MM.1S (cell line): ENCODE measurements around the gene TCOF1.

Experiments
- DNase-seq: peaks from one replicate; pipeline ENCODE4 v3.0.0-alpha.2; 2015
- H2AFZ ChIP-seq: fragments of 300-600 bp; sonication (generic); 2 replicates; pipeline ENCODE4 v1.6.0; 2016; ENCODE audit warnings: antibody characterized with exemption, low read length
- H3F3A ChIP-seq: fragments of 300-600 bp; sonication (generic); 2 replicates; pipeline ENCODE4 v1.6.1; 2016; ENCODE audit warnings: mild to moderate bottlenecking, antibody characterized with exemption, low read length, moderate library complexity, mixed read lengths; ENCODE audit not compliant: insufficient read depth
- H3K27ac ChIP-seq: fragments of 300-600 bp; sonication (generic); 2 replicates; pipeline ENCODE4 v1.5.1; 2016; ENCODE audit warnings: mild to moderate bottlenecking, low read length
- H3K27me3 ChIP-seq: fragments of 300-600 bp; sonication (generic); replicated peaks from 2 replicates; pipeline ENCODE4 v1.6.0; 2016; ENCODE audit warnings: low read length; ENCODE audit not compliant: insufficient read depth
- H3K36me3 ChIP-seq: fragments of 300-600 bp; sonication (generic); replicated peaks from 2 replicates; pipeline ENCODE4 v1.6.1; 2016; ENCODE audit warnings: mild to moderate bottlenecking, low read length, mixed read lengths; ENCODE audit not compliant: insufficient read depth
- H3K4me1 ChIP-seq: fragments of 300-600 bp; sonication (generic); 2 replicates; pipeline ENCODE4 v1.6.1; 2016; ENCODE audit warnings: low read length, mixed read lengths
- H3K4me2 ChIP-seq: fragments of 300-600 bp; sonication (generic); 2 replicates; pipeline ENCODE4 v1.6.0; 2016; ENCODE audit warnings: low read depth, low read length
- H3K4me3 ChIP-seq: fragments of 300-600 bp; sonication (generic); 2 replicates; pipeline ENCODE4 v1.5.1; 2016; ENCODE audit warnings: low read length, mixed read lengths
- H3K79me2 ChIP-seq: fragments of 300-600 bp; sonication (generic); 2 replicates; pipeline ENCODE4 v1.6.1; 2016; ENCODE audit warnings: mixed run types, low read length, mixed read lengths
- H3K9ac ChIP-seq: fragments of 300-600 bp; sonication (generic); 2 replicates; pipeline ENCODE4 v1.6.1; 2016; ENCODE audit warnings: low read length, mixed read lengths
- H3K9me2 ChIP-seq: fragments of 300-600 bp; sonication (generic); replicated peaks from 2 replicates; pipeline ENCODE4 v1.6.1; 2016; ENCODE audit warnings: mild to moderate bottlenecking, low read length, mixed read lengths; ENCODE audit not compliant: insufficient read depth
- H3K9me3 ChIP-seq: fragments of 300-600 bp; sonication (generic); replicated peaks from 2 replicates; pipeline ENCODE4 v1.6.1; 2016; ENCODE audit warnings: mild to moderate bottlenecking, low read length, mixed read lengths; ENCODE audit not compliant: insufficient read depth
- H4K20me1 ChIP-seq: fragments of 300-600 bp; sonication (generic); 2 replicates; pipeline ENCODE4 v1.6.1; 2016; ENCODE audit warnings: mild to moderate bottlenecking, low read length, moderate library complexity, mixed read lengths; ENCODE audit not compliant: insufficient read depth
- EZH2 ChIP-seq: fragments of 300-600 bp; sonication (generic); optimal IDR thresholded peaks from 2 replicates; pipeline ENCODE3; 2017; ENCODE audit warnings: low read depth, mild to moderate bottlenecking, antibody characterized with exemption, low read length, mixed read lengths
- EZH2phosphoT487 ChIP-seq: fragments of 300-600 bp; sonication (generic); IDR thresholded peaks from 2 replicates; pipeline ENCODE4 v1.6.1; 2018; ENCODE audit warnings: antibody characterized with exemption, low read length
- TF ChIP-seq, protein P1 (sequence below): fragments of 300-600 bp; sonication (generic); IDR thresholded peaks from 2 replicates; pipeline ENCODE4 v1.5.1; 2016; ENCODE audit warnings: antibody characterized with exemption, low read length, mixed read lengths

TCOF1 gene, protein sequence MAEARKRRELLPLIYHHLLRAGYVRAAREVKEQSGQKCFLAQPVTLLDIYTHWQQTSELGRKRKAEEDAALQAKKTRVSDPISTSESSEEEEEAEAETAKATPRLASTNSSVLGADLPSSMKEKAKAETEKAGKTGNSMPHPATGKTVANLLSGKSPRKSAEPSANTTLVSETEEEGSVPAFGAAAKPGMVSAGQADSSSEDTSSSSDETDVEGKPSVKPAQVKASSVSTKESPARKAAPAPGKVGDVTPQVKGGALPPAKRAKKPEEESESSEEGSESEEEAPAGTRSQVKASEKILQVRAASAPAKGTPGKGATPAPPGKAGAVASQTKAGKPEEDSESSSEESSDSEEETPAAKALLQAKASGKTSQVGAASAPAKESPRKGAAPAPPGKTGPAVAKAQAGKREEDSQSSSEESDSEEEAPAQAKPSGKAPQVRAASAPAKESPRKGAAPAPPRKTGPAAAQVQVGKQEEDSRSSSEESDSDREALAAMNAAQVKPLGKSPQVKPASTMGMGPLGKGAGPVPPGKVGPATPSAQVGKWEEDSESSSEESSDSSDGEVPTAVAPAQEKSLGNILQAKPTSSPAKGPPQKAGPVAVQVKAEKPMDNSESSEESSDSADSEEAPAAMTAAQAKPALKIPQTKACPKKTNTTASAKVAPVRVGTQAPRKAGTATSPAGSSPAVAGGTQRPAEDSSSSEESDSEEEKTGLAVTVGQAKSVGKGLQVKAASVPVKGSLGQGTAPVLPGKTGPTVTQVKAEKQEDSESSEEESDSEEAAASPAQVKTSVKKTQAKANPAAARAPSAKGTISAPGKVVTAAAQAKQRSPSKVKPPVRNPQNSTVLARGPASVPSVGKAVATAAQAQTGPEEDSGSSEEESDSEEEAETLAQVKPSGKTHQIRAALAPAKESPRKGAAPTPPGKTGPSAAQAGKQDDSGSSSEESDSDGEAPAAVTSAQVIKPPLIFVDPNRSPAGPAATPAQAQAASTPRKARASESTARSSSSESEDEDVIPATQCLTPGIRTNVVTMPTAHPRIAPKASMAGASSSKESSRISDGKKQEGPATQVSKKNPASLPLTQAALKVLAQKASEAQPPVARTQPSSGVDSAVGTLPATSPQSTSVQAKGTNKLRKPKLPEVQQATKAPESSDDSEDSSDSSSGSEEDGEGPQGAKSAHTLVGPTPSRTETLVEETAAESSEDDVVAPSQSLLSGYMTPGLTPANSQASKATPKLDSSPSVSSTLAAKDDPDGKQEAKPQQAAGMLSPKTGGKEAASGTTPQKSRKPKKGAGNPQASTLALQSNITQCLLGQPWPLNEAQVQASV (N-terminal part only)

GRCh38 chr5:150357326-150358260 lies at the start of gene TCOF1:
Gene TCOF1, plus strand, starts transcription at chr5:150357697. Its CDS starts 50 bp downstream, at chr5:150357747.
- Histone ChIP-seq H3K4me2 (peak within 1 kb of the TSS; percentile 82), H3K9ac (peak within 1 kb of the TSS; percentile 85), H3K27ac (peak within 1 kb of the TSS; percentile 34; the same call in 1 of the 2 replicates), H2AFZ (peak within 1 kb of the TSS; percentile 96), H3K4me3 (peak within 1 kb of the TSS; percentile 88), H3K79me2 (peaks cover 51% of the 10 kb centered on the region), H4K20me1 (no peaks in the 10 kb centered on the region), H3K9me3 (no peaks in the 10 kb centered on the region), H3F3A (no peaks in the 10 kb centered on the region), H3K4me1 (0 out of 2 replicates have a peak, but pooled peaks cover 4% of the 10 kb centered on the region), H3K27me3 (no peaks in the 10 kb centered on the region), H3K9me2 (no peaks in the 10 kb centered on the region), H3K36me3 (peaks cover 8% of the 10 kb centered on the region)
- DNase-seq: peak; percentile 97
- TF ChIP-seq, protein P1, sequence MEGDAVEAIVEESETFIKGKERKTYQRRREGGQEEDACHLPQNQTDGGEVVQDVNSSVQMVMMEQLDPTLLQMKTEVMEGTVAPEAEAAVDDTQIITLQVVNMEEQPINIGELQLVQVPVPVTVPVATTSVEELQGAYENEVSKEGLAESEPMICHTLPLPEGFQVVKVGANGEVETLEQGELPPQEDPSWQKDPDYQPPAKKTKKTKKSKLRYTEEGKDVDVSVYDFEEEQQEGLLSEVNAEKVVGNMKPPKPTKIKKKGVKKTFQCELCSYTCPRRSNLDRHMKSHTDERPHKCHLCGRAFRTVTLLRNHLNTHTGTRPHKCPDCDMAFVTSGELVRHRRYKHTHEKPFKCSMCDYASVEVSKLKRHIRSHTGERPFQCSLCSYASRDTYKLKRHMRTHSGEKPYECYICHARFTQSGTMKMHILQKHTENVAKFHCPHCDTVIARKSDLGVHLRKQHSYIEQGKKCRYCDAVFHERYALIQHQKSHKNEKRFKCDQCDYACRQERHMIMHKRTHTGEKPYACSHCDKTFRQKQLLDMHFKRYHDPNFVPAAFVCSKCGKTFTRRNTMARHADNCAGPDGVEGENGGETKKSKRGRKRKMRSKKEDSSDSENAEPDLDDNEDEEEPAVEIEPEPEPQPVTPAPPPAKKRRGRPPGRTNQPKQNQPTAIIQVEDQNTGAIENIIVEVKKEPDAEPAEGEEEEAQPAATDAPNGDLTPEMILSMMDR: no peak
- no peak for TF ChIP-seq EZH2
- no peak for TF ChIP-seq EZH2phosphoT487

DNA sequence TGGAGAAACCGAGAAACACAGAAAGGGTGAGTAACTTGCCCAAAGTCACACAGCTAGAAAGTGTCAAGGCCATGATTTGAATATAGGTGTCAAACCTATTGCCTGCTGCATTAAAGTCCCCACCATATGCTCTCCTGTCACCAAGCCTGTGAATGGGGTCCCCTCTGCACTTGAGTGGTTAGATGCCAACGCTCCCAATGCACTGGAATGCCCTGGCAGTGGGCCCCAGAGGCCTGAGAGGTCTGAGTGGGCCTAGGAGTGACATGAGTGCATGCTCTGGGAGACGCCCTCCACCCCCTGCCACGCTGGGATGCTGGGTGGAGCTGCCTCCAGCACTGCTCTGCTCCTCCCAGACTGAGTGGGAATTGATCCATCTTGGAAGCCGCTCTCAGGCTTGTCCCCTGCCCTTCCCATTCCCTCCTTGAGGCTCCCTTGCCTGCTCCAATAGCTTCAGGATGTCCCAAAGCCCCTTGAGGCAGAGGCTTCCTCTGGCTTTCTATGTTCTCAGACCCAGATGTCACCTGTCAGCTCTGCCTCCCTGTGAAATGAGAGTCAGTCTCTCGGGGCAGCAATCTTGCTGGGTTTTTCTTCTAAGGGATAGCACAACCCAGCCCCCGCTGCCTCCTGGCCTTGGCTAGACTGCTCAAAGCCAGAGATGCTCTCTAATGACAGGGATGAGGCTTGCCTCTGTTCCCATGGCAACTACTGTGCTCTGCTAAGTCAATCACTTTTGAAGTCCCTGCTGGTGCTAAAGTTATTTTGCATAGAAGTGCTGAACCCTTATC lies 48.2 kb upstream of the TCOF1 start:
- Histone ChIP-seq H2AFZ (no peak overlapping the region), H3K9ac (no peak overlapping the region), H4K20me1 (no peaks in the 10 kb centered on the region), H3K4me2 (no peak overlapping the region), H3F3A (no peaks in the 10 kb centered on the region), H3K36me3 (no peaks in the 10 kb centered on the region), H3K9me3 (no peaks in the 10 kb centered on the region), H3K4me3 (no peak overlapping the region), H3K4me1 (peaks cover 19% of the 10 kb centered on the region), H3K9me2 (no peaks in the 10 kb centered on the region), H3K79me2 (no peaks in the 10 kb centered on the region), H3K27me3 (no peaks in the 10 kb centered on the region), H3K27ac (no peak overlapping the region)
- DNase-seq: no peak
- TF ChIP-seq EZH2 (no peak), EZH2phosphoT487 (no peak)
- TF ChIP-seq, protein P1: no peak
